GM12878 (cell line): ENCODE measurements around the gene NEU4. TPM values are rescaled to one million over a fixed set of nuclear protein-coding genes. Genes with fewer than 3 reads are reported as not detected.

Experiments
- ATF7 ChIP-seq: fragments of 450-650 bp; IDR thresholded peaks from 2 replicates; pipeline ENCODE4 v1.6.1; 2016; ENCODE audit warnings: low read depth, mild to moderate bottlenecking
- BRCA1 ChIP-seq: IDR thresholded peaks from 2 replicates; pipeline ENCODE4 v1.6.1; 2011; ENCODE audit warnings: low read depth, low read length, improper control_type of control experiment
- CHD2 ChIP-seq: IDR thresholded peaks from 2 replicates; pipeline ENCODE4 v1.6.1; 2011; ENCODE audit warnings: low read depth, low read length, improper control_type of control experiment, borderline replicate concordance
- CHD4 ChIP-seq: fragments of 200-600 bp; sonication (generic); IDR thresholded peaks from 2 replicates; pipeline ENCODE4 v1.6.1; 2016; ENCODE audit warnings: mild to moderate bottlenecking
- CREB1 ChIP-seq: IDR thresholded peaks from 2 replicates; pipeline ENCODE4 v1.6.1; 2012; ENCODE audit warnings: low read depth, mild to moderate bottlenecking, inconsistent platforms
- ESRRA ChIP-seq: IDR thresholded peaks from 2 replicates; pipeline ENCODE4 v1.6.1; 2012; ENCODE audit warnings: mild to moderate bottlenecking, low read length, improper control_type of control experiment
- NFXL1 ChIP-seq: fragments of 450-650 bp; IDR thresholded peaks from 2 replicates; pipeline ENCODE4 v1.6.1; 2017; ENCODE audit warnings: antibody characterized with exemption, mild to moderate bottlenecking, borderline replicate concordance
- NFYB ChIP-seq: IDR thresholded peaks from 2 replicates; pipeline ENCODE4 v1.6.1; 2011; ENCODE audit warnings: low read depth, mild to moderate bottlenecking, low read length, improper control_type of control experiment, moderate library complexity; ENCODE audit not compliant: insufficient read depth
- NR2C1 ChIP-seq: fragments of 450-650 bp; IDR thresholded peaks from 2 replicates; pipeline ENCODE4 v1.6.1; 2017; ENCODE audit warnings: antibody characterized with exemption, mild to moderate bottlenecking, moderate library complexity
- NRF1 ChIP-seq: conservative IDR thresholded peaks from 2 replicates; pipeline ENCODE4 v1.6.1; 2011; ENCODE audit warnings: mild to moderate bottlenecking, low read depth, low read length, improper control_type of control experiment
- POLR2A ChIP-seq: IDR thresholded peaks from 2 replicates; pipeline ENCODE4 v1.6.1; 2011; ENCODE audit warnings: low read depth, mild to moderate bottlenecking, low read length
- POLR2AphosphoS5 ChIP-seq: IDR thresholded peaks from 2 replicates; pipeline ENCODE4 v1.6.1; 2011; ENCODE audit warnings: mild to moderate bottlenecking, low read length, inconsistent platforms
- PRDM15 ChIP-seq: fragments of 450-650 bp; formaldehyde crosslinking; IDR thresholded peaks from 2 replicates; pipeline ENCODE4 v1.4.0; 2020; ENCODE audit warnings: mild to moderate bottlenecking, moderate library complexity
- SIN3A ChIP-seq: IDR thresholded peaks from 2 replicates; pipeline ENCODE4 v1.6.1; 2012; ENCODE audit warnings: low read depth, low read length, improper control_type of control experiment
- SREBF1 ChIP-seq: IDR thresholded peaks from 2 replicates; pipeline ENCODE4 v1.6.1; 2012; ENCODE audit warnings: mild to moderate bottlenecking, low read length
- SREBF2 ChIP-seq: IDR thresholded peaks from 2 replicates; pipeline ENCODE4 v1.6.1; 2012; ENCODE audit warnings: mild to moderate bottlenecking, low read length
- TARDBP ChIP-seq: IDR thresholded peaks from 2 replicates; pipeline ENCODE4 v1.6.1; 2016; ENCODE audit warnings: borderline replicate concordance
- TCF3 ChIP-seq: IDR thresholded peaks from 2 replicates; pipeline ENCODE4 v1.6.1; 2012; ENCODE audit warnings: low read depth, mild to moderate bottlenecking, low read length, borderline replicate concordance; ENCODE audit not compliant: insufficient read depth
- USF2 ChIP-seq: IDR thresholded peaks from 2 replicates; pipeline ENCODE4 v1.6.1; 2011; ENCODE audit warnings: low read depth, low read length, improper control_type of control experiment, borderline replicate concordance
- ZBTB11 ChIP-seq: fragments of 450-650 bp; formaldehyde crosslinking; IDR thresholded peaks from 2 replicates; pipeline ENCODE4 v1.5.0; 2022; ENCODE audit warnings: mild to moderate bottlenecking, missing genetic modification characterization
- ZNF274 ChIP-seq: IDR thresholded peaks from one replicate; pipeline ENCODE4 v1.8.0; 2011; ENCODE audit not compliant: insufficient read length, insufficient read depth
- ZZZ3 ChIP-seq: IDR thresholded peaks from 2 replicates; pipeline ENCODE4 v1.6.1; 2011; ENCODE audit warnings: low read depth; ENCODE audit not compliant: control insufficient read depth, insufficient read length
- polyA plus RNA-seq, 11 experiments: library from polyadenylated mRNA; depleted of rRNA in 4 of 11; unstranded in 6 of 11; stranded (reverse) in 5 of 11; fragments of >200 nt; fragmentation: Nextera tagmentation in 4 of 11; fragmentation: Illumina TruSeq in 1 of 11; extraction: Ambion mirVana in 4 of 11; extraction: Trizol in 1 of 11; gene quantifications; 1 replicate in 1 of 11; 2 replicates in 10 of 11; pipeline versions ENCODE4 v1.2.1 to v1.2.3, GENCODE V29; 2011 to 2016; ENCODE audit warnings: inconsistent platforms in 2 of 11, missing spikeins in 2 of 11, low read depth in 1 of 11
- total RNA-seq, 4 experiments: library from RNA; depleted of rRNA in 3 of 4; stranded (reverse); fragments of >200 nt in 3 of 4; fragmentation: Illumina TruSeq in 1 of 4; extraction: Trizol in 1 of 4; gene quantifications; 2 replicates each; pipeline versions ENCODE4 v1.2.1 to v1.2.3, GENCODE V29; 2013 to 2021

NEU4 gene
- total and polyA plus RNA-seq, 10 of the 15 experiments (the other 5 are each of a cell fraction or from before 2014, with no cell fraction given): 0.01 to 0.28 (median 0.14) TPM; not detected in 5

GRCh38 chr2:241859436-241860183, 50.6 kb downstream of the NEU4 start (continued):
- TF ChIP-seq USF2 (no peak), NRF1 (no peak), CHD4 (no peak), ATF7 (peak; percentile 53), SIN3A (peak; percentile 68; the same call in 1 of the 2 replicates), NFXL1 (no peak), ZBTB11 (CRISPR knock-in tag) (no peak), ZZZ3 (no peak), TCF3 (peak; percentile 90; the same call in 1 of the 2 replicates), POLR2A (peak; percentile 49; the same call in 1 of the 2 replicates), ESRRA (no peak), SREBF2 (no peak), CREB1 (peak; percentile 70), PRDM15 (no peak), NFYB (no peak), BRCA1 (no peak), TARDBP (no peak), SREBF1 (no peak), NR2C1 (no peak), CHD2 (0 out of 2 replicates have a peak, but pooled peaks have one; percentile 12), ZNF274 (no peak), POLR2AphosphoS5 (no peak)
